ENCODE measurements around the gene PANX2. TPM values are rescaled to one million over a fixed set of nuclear protein-coding genes. Genes with fewer than 3 reads are reported as not detected.

PANX2 gene
- total RNA-seq, 1 experiment from 2014 or later, result 0.58 TPM

Other genes starting within 250 kb of the PANX2 start
- 53.0 and 55.8 TPM in 2 replicates for gene PIM3, start 210.0 kb upstream of the PANX2 start, total RNA-seq (2014; rRNA removed; shearing (Covaris generic))
- not detected in 2 replicates for gene IL17REL, start 158.0 kb upstream of the PANX2 start, total RNA-seq (2014; rRNA removed; shearing (Covaris generic))
- gene TTLL8, start 112.4 kb upstream of the PANX2 start, total RNA-seq (2014; rRNA removed; shearing (Covaris generic)), result not detected in 2 replicates
- gene MLC1, start 85.3 kb upstream of the PANX2 start, total RNA-seq (2014; rRNA removed; shearing (Covaris generic)), result 0.03 and 0.38 TPM in 2 replicates
- 0.97 and 1.7 TPM in 2 replicates for gene MOV10L1, start 80.7 kb upstream of the PANX2 start, total RNA-seq (2014; rRNA removed; shearing (Covaris generic))
- 27.0 and 29.1 TPM in 2 replicates for gene TRABD, start 15.2 kb downstream of the PANX2 start, total RNA-seq (2014; rRNA removed; shearing (Covaris generic))
- gene SELENOO, start 30.3 kb downstream of the PANX2 start, total RNA-seq (2014; rRNA removed; shearing (Covaris generic)), result 16.1 and 25.1 TPM in 2 replicates
- 17.4 and 25.0 TPM in 2 replicates for gene TUBGCP6, start 74.3 kb downstream of the PANX2 start, total RNA-seq (2014; rRNA removed; shearing (Covaris generic))
- gene HDAC10, start 80.5 kb downstream of the PANX2 start, total RNA-seq (2014; rRNA removed; shearing (Covaris generic)), result 15.4 and 30.4 TPM in 2 replicates
- gene MAPK12, start 91.0 kb downstream of the PANX2 start, total RNA-seq (2014; rRNA removed; shearing (Covaris generic)), result 1.9 and 4.8 TPM in 2 replicates
- gene MAPK11, start 99.6 kb downstream of the PANX2 start, total RNA-seq (2014; rRNA removed; shearing (Covaris generic)), result 1.3 and 2.2 TPM in 2 replicates
- gene PLXNB2, start 136.9 kb downstream of the PANX2 start, total RNA-seq (2014; rRNA removed; shearing (Covaris generic)), result 45.9 and 61.7 TPM in 2 replicates
- 0.06 and 0.47 TPM in 2 replicates for gene DENND6B, start 156.3 kb downstream of the PANX2 start, total RNA-seq (2014; rRNA removed; shearing (Covaris generic))
- gene PPP6R2, start 172.6 kb downstream of the PANX2 start, total RNA-seq (2014; rRNA removed; shearing (Covaris generic)), result 62.1 and 69.7 TPM in 2 replicates